Stimulated activated CD8-positive, alpha-beta memory T cell treated with anti-CD3 and anti-CD28 coated beads, Interleukin-15, amount 100 ng/mL, for 24 hours (primary cell): Measurements from ENCODE around the gene SUN5.

Source experiments
- DNase-seq: peaks from one replicate; pipeline ENCODE4 v3.0.0-alpha.2; 2020; ENCODE audit warnings: low read depth

The SUN5 gene

DNA sequence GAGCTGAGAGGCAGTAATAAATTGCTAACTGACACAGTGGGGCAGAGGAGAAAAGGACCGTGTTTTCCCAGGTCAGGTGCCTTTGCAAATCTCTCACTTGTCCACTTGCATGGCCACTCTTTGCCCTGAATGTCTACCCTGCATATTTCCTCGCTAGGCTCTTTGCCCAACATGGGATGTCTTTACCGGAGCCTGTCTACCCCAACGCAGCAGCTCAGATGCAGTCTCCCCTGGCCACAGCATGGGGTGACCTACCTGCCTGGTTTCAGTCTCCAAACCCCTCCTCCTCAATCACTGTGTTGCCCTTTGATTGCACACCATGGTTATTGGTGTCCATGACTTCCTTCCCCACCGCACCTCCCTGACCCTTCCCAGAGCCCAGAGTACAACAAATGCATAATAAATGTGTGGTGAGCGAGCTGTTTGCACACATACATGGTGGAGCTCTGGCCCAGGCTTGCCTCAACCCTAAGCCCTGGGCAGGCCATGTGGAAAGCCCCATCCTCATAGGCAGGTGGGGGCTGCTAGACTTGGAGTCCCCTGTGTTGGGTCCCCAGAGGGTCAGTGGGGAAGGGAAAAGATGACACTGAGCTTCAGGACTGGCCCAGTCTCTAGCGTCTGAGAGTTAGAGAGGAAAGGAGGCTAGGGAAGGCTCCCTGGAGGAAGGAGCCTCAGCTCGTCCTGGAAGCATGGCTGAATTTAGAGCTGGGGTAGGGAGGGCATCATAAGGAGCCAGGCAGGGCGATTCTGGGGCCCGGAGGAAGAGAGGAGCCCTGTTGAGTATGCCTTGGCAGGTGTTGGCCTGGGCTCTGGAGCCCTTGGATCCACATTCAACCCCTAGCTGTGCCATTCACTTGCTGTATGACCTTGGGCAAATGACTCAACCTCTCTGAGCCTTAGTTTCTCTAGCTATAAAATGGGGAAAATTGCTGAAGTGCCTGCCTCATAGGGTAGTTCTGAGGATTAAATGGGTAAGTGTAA lies 22.8 kb upstream of the SUN5 start:
- no peak for DNase-seq

DNA sequence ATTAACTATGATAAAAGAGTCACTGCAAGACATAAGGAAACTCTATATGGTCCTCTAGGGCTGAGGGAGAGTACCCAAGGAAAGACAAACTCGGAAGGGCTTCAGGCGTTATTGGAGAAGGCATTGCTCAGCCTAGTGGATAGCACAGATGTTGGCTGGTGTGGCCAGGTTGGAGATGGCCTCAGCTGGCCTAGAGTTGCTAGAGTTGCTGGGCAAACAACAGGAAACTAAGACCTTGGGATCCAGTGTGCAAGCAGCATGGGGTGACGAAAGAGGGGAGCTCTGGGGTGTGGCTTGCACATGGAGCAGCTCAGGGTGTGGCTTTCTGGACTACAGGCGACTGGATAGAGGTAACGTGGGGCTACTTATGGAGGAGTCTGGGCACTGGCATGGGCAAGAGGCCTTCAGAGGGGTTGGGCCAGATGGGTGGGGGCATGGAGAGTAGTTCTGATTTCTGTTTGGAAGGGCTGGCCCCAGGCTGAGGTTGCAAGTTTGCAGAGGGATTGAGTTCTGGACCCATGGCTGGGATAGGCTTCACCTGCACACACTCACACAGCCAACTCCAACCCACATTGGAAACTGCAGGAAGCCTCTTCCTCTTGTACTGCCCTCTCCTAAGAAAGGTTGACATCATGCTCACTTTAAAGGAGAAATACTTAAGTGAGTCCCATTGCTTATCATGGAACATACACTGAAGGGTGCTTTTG lies 22.0 kb upstream of the SUN5 start:
- DNase-seq, result no peak

DNA sequence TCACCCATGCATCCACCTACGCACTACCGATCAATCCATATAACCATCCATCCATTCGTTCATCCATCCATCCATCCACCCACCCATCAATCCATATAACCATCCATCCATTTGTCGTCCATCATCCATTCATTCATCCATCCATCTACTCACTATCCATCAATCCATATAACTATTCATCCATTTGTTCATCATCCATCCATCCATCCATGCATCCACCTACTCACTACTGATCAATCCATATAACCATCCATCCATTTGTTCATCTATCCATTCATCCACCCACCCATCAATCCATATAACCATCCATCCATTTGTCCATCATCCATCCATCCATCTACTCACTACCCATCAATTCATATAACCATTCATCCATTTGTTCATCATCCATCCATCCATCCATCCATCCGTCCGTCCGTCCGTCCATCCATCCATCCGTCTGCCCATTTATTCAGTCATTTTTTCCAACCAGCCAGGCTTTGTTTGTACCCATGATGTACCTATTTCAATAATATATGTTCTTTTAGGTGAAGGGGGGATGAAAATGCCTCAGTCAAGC lies 21.2 kb upstream of the SUN5 start:
- no peak for DNase-seq

DNA sequence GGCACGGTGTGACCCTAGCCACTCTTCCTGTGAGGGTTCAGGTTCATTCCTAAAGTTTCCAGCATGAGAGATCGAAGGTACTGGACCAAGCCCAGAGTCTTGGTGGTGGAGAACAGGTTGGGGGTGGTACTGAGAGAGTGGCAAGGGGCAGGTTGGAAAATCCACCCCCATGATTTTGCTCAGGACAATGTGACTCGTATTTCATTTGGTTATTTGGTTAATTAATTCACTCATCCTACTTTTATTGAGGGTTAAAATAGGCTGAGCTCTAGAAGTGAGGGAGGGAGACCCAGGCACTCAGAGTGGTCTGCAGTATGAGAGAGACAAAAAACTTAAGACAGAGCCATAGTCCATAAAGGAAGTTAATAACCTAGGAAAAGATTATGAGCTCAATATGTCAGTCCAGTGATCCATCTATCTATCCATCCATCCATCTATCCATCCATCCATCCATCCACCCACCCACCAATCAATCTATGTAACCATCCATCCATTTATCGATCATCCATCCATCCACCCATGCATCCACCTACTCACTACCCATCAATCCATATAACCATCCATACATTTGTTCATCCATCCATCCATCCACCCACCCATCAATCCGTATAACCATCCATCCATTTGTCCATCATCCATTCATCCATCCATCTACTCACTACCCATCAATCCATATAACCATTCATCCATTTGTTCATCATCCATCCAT lies 20.5 kb upstream of the SUN5 start:
- no peak for DNase-seq

DNA sequence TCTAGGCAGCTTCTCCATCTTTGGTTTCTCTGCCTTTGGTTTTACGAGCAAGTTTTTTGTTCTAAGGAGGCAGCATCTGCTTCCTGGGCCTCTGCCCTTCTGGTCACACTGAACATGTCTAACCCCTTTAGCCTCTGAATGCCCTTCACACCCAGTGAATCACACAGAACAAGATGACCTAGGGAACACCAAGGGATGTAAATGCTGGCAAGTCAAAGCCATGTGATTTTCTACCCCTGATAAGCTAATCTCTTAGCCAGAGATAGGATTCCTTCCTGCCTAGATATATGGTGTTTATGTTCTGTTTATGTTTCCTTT lies 20.0 kb upstream of the SUN5 start:
- DNase-seq, result no peak

DNA sequence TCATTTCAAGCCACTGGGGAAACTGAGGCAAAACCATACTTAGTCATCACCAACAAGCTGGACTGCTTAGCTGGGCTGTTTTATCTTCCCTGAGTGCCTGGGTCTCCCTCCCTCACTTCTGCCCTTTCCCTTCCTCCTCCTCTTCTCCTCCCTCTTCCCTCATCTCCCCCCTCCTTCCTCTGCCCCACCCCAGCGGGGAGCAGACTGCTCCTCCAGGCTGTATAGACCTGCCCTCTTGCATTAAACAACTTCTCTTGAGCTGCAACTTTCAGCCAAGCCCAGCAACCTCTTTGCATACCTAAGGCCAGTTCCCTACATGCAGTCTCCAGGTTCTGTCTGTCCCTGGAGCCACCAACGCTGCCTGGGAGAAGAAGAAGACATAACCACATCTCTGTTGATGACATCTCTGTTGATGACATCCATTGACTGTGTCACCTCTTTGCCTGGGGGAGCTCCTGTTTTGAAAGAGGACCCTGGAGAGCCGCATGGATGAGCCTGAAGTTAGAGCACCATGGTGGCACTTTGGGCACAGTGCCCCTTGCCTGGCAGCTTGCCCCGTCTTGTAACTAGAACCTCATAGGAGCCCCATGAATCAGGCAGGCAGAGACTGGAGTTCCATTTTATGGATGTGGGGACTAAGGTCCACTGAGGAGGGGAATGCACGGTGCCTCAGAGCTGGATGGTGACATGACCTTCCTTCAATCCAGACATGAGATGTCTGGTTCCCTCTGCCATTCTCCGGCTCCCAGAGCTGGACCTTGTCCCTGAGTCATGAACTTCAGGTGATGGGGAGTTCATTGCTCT lies 19.4 kb upstream of the SUN5 start:
- no peak for DNase-seq

DNA sequence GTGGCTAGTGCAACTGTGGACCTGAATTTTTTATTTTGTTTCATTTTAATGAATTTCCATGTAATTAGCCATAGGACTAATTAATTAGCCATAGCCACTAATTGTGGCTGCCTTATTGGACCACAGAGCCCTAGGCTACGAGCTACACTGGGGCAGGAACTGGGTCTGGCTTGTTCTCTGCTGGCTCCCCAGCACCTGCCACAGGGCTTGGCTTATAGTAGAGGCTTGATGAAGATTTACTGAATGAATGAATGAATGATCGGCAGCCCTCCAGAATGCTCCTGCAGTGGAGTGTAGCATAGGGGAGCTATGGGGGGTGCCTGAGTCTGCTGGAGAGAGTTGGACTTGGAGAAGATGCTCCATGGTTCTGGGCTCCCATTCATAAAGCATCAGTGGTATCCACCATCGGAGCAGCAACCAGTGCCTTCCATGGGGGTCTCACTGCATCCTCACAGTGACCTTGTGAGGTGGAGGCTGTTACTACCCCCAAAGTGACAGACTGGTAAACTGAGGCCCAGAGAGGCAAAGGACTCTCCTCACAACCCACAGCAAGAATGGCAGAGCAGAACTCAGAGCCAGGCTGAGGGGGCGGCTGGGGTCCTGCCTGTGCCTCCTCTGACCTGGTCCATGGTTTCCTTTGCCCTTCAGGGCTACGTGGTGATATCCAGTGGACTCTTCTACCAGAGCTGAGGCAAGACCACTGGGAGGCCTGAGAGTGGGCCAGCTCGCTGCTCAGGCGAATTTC lies 18.6 kb upstream of the SUN5 start:
- DNase-seq, result no peak

DNA sequence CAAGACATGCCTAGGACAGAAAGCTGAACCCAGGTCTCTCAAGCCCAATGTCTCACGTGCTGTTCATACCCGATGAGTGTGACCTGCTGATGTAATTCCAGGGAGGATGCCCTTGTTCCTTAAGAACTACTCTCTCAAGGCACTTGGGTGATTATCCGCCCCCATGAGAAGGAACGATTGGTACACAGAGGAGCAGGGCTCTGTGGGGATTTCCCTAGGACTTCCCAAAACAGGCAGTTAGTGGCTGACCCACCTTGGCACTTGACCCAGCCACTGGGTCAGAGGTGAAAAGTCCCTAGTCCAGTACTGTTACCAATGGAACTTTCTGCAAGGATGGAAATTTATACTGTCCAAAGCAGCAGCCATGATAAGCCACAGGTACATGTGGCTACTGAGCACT lies 18.1 kb upstream of the SUN5 start:
- no peak for DNase-seq

DNA sequence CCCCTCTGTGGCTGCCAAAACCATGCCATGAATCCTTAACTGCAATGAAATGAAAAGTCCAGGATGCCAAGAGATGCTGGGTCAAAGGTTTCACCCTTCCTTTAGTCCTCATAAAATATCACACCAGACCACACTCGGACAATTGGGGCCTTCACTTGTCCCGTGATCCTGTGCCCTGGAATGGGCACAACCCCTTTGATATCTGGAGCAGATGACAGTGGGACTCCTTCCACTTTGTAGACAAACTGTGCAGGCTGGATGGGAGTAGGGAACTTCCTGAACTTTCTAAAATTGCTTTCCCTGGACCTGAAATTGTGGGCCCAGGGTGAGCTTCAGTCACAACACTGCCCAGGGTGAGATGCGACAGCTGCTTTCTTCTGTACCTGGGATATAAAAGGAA lies 17.6 kb upstream of the SUN5 start:
- DNase-seq, result no peak

DNA sequence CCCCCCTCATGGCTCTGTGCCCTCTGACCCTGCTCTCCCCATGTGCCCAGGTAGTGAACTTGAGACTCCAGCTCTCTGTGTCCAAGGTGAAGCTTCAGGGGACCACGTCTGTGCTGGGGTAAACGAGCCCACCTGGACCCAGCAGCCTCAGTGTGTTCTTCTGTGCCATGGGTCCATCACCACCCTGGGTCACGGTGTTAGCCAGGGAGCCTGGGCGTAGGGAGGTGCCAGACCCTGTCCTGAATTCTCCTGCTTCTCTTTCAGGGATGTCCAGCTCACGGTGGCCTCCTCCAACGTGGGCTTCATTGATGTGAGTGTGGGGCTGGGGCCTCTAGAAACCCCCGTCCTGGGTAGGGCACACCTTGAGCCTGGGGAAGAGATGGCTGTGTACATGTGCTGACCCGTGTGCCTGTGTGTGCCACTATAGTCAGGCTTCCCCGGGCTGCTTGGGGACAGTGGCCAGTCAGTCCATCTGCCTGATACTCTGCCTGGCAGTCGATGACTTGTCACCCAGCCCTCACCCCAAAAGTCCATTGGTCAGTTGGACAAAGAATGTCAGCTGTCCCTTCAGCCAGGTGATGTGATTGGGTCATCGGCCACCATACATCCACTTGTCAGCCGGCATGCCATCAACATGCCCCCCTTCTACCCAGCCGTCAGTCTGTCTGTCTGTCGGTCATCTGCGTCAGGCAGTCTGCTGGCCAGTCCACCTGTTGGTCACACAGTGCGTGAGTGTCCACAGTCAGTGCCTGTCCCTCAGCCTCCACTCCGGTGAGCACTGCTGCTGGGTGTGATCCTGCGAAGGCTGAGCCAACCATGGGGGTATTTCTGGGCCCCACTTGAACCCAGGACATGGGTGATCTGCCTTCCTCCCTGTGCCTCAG lies 16.3 kb upstream of the SUN5 start:
- no peak for DNase-seq

DNA sequence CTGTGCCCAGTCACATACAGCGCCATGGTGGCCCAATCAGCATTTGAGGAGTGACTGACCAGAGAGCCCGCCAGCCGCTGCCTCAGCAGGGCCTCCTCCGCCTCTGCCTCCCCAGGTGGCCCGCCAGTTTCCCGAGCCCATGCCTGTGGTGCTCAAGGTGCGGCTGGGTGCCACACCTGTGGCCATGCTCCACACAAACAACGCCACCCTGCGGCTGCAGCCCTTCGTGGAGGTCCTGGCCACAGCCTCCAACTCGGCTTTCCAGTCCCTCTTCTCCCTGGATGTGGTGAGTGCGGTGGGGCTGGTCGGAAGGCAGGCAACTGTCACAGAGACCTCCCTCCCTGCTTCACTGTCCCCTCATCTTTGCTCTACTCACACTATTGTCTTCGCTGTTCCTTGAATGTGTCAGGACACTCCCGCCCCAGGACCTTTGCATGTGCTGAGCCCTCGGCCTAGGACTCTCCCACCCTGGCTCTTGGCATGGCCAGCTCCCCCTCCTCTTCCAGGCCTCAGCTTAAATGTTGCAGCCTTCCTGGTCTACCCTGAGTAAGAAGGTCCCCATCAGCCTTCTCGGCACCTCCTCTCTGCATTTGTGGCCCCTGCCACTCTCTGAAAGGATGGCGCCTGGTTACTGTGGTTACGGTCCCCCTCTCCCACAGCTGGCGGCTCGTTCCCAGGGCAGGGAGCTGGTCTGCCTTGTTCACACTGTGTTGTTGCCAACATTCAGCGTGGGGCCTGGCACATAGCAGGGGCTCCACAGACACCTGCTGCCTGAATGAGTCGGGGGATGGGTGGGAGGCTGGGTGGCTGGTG lies 15.4 kb upstream of the SUN5 start:
- no peak for DNase-seq

DNA sequence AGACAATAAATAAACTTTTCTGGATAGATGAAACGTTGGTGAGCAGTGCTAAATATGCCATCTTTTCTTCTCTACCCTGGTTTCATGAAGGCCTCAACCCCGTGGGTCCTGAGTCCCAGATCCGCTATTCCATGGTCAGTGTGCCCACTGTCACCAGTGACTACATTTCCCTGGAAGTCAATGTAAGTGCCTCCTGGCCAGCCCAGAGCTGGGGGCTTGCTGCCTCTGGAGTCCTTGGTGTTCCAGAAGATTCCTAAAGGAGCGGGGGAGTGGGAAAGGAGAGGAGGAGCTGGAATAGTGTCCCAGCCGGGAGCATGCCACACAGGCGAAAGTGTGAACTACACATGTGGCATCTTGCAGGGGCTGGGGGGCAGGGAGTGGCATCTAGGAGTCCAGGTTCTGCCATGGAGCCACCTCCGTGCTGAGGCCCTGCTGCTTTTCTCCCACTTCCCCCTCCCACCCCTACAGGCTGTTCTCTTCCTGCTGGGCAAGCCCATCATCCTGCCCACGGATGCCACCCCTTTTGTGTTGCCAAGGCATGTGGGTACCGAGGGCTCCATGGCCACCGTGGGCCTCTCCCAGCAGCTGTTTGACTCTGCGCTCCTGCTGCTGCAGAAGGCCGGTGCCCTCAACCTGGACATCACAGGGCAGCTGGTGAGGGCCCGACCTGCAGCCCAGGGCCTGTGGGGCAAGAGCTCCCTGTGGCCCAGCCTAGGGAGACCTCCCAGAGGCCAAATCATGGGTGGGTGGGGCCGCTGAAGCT lies 14.1 kb upstream of the SUN5 start:
- no peak for DNase-seq

DNA sequence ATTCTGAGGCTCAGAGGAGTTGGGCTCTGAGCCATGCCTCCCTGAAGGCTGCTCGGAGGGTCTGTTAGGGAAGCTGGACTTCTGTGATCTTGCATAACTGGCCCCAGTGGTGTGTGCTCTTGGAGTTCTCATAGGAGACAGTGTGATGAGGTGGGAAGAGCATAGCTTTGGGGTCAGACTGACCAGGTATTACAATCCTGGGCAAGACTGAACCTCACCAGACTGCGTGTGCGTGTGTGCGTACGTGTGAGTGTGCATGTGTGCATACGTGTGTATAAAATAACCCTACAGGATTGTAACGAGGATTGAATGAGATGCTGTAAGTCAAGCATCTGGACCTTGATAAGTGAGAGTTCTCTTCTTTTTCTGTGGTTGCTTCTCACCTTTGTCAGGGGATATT lies 13.3 kb upstream of the SUN5 start:
- no peak for DNase-seq

DNA sequence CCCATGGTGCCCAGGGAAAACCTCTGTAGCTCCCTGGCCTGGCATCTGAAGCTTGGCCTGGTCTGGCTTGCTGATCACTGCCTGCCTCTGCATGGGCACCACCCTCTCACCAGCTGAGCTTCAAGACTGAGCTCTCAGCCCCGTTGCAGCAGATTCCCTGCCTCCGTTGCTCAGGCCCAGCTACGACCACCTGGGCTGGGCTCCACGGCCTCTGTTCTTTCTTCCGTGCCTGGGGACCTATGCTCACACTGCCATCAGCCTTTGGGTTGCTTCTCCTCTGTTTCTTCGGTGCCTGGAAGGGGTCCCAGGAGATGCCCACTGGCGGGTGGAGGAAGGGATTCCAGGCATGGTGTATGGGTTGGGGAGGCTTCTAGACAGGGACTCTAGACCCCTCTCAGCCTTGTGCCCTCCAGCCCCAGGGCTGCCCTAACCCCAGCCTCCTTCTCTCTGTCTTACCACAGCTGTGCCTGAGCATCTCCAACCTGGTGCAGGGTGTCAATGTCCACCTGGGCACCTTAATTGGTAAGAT lies 12.4 kb upstream of the SUN5 start:
- DNase-seq, result no peak

DNA sequence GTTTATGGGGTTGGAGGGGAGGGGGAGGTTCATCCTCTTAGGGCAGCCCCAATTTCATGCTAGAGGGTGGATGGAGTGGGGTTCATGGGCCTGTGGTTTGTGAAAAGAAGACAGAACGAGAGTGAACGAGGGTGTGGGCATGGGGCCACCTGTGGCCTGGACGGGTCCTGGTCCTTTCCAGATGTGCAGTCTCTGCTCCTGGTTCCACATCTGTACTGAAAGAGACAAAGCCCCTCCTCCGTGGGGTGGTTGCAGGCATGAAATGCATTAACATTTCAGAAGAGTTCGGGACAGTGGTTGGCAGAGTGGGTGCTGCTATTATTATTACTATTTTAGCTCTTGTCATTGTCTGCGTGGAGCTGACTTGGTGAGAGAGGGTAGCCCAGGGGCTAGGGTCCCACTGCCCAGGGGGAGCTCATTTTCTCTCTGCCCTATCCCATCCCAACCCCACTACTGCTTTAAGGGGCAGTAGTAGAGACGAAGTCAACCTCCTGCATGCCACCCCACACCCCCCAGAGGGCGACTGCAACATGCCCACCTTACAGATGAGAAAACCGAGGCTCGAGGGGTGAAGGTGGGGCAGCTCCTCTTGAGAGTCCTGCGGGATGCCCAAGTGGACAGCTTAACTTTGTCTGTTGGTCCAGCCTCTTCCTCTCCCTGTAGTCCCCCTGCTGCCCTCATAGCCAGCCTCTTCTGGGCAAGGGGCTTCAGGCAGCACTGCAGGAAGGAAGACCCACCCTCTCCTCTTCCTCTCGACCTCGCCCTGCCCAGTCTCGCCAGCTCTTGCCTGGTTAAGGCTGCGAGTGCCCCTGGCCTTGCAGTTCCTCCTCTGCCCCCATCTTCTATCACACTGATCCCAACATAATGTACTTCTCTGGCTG lies 11.7 kb upstream of the SUN5 start:
- no peak for DNase-seq

DNA sequence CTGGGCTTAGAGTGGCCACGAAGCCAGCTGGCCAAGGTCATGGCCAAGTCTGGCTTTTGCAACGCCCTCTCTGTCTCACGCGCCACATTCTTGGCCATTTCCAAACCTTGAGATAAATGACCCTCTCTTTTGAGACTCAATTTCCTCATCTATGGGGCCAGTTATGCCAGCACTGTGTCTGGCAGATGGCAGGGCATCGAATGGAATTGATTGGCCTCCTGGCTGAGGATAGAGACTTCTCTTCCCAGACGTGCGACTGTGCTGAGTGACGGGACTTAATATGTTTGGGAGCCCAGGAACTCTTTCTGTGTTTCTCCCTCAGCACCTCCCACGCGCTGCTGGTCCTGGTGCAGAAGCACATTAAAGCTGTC lies 10.9 kb upstream of the SUN5 start:
- no peak for DNase-seq
